Measurements from ENCODE around the gene LDB1.

LDB1 gene

GRCh38 chr10:102134416-102134815 is 14.2 kb upstream of the LDB1 start:
- DNase-seq, result no peak

GRCh38 chr10:102133373-102134195 is 13.4 kb upstream of the LDB1 start:
- no peak for DNase-seq

- DNase-seq, result peak; percentile 84
These were observed 12.6 kb upstream of the LDB1 start, which contains the start of gene PPRC1 for GRCh38 chr10:102132563-102133372. TSS of gene PPRC1 (plus strand) at chr10:102133040. CDS start at chr10:102133069, 29 bp downstream.

- DNase-seq, result no peak
These were observed 12.0 kb upstream of the LDB1 start for GRCh38 chr10:102132193-102132562.

GRCh38 chr10:102131286-102132170 is 11.4 kb upstream of the LDB1 start:
- DNase-seq, result no peak

GRCh38 chr10:102123223-102123622 is 3.1 kb upstream of the LDB1 start:
- no peak for DNase-seq

- no peak for DNase-seq
These were observed 2.3 kb upstream of the LDB1 start for GRCh38 chr10:102122450-102122849.

- no peak for DNase-seq
These were observed 1.7 kb upstream of the LDB1 start for GRCh38 chr10:102121739-102122372.

GRCh38 chr10:102120991-102121738 is 997 bp upstream of the LDB1 start:
- DNase-seq, result no peak

GRCh38 chr10:102119417-102120141 is 589 bp downstream of the LDB1 start:
- no peak for DNase-seq

GRCh38 chr10:102118867-102119266 is 1.3 kb downstream of the LDB1 start:
- DNase-seq, result no peak

- peak; percentile 45 for DNase-seq
These were observed 2.6 kb downstream of the LDB1 start for GRCh38 chr10:102117391-102118159.

GRCh38 chr10:102116656-102117055 is 3.5 kb downstream of the LDB1 start:
- no peak for DNase-seq

GRCh38 chr10:102115775-102116174 is 4.4 kb downstream of the LDB1 start:
- no peak for DNase-seq

- peak; percentile 55 for DNase-seq
These were observed 5.1 kb downstream of the LDB1 start for GRCh38 chr10:102114861-102115618.

- no peak for DNase-seq
These were observed 6.0 kb downstream of the LDB1 start for GRCh38 chr10:102113956-102114857.

- no peak for DNase-seq
These were observed 6.8 kb downstream of the LDB1 start for GRCh38 chr10:102113261-102113955.

Data from NCI-H2107 (cell line).